Measurements from ENCODE around the gene EXOC6B.
"Not testable (repeated sequence)": the region's sequence is repeated elsewhere in the genome, so short reads cannot be mapped to it uniquely, and the experiment has no call there.

EXOC6B gene

GRCh38 chr2:72604468-72604867 is 221.4 kb downstream of the EXOC6B start:
- DNase-seq (ENCODE audit: low spot score) = no peak

GRCh38 chr2:72603481-72603880 is 222.4 kb downstream of the EXOC6B start:
- no peak for DNase-seq (ENCODE audit: low spot score)

GRCh38 chr2:72602711-72603110 is 223.1 kb downstream of the EXOC6B start:
- DNase-seq (ENCODE audit: low spot score) = no peak

GRCh38 chr2:72602095-72602494 is 223.7 kb downstream of the EXOC6B start:
- no peak for DNase-seq (ENCODE audit: low spot score)

- not testable (repeated sequence) for DNase-seq (ENCODE audit: low spot score)
Observed at GRCh38 chr2:72583836-72584235, 242.0 kb downstream of the EXOC6B start.

GRCh38 chr2:72583376-72583775 is 242.5 kb downstream of the EXOC6B start:
- DNase-seq (ENCODE audit: low spot score) = no peak

GRCh38 chr2:72581560-72582181 is 244.2 kb downstream of the EXOC6B start:
- DNase-seq (ENCODE audit: low spot score) = no peak

GRCh38 chr2:72579591-72580180 is 246.1 kb downstream of the EXOC6B start:
- DNase-seq (ENCODE audit: low spot score) = peak; percentile 44

GRCh38 chr2:72576861-72577260 is 249.0 kb downstream of the EXOC6B start:
- DNase-seq (ENCODE audit: low spot score) = no peak

- DNase-seq (ENCODE audit: low spot score) = no peak
Observed at GRCh38 chr2:72576459-72576858, 249.4 kb downstream of the EXOC6B start.

GRCh38 chr2:72574886-72575285 is 250.9 kb downstream of the EXOC6B start:
- DNase-seq (ENCODE audit: low spot score) = no peak

GRCh38 chr2:72573232-72573631 is 252.6 kb downstream of the EXOC6B start:
- DNase-seq (ENCODE audit: low spot score) = no peak

GRCh38 chr2:72572501-72572900 is 253.3 kb downstream of the EXOC6B start:
- DNase-seq (ENCODE audit: low spot score) = no peak

GRCh38 chr2:72570413-72570812 is 255.4 kb downstream of the EXOC6B start:
- no peak for DNase-seq (ENCODE audit: low spot score)

GRCh38 chr2:72562451-72563153 is 263.2 kb downstream of the EXOC6B start:
- DNase-seq (ENCODE audit: low spot score) = no peak

GRCh38 chr2:72561621-72562318 is 264.1 kb downstream of the EXOC6B start:
- DNase-seq (ENCODE audit: low spot score) = peak; percentile 23

- no peak for DNase-seq (ENCODE audit: low spot score)
Observed at GRCh38 chr2:72555943-72556342, 269.9 kb downstream of the EXOC6B start.

- DNase-seq (ENCODE audit: low spot score) = not testable (repeated sequence)
Observed at GRCh38 chr2:72555363-72555762, 270.5 kb downstream of the EXOC6B start.

GRCh38 chr2:72554910-72555309 is 270.9 kb downstream of the EXOC6B start:
- DNase-seq (ENCODE audit: low spot score) = not testable (repeated sequence)

GRCh38 chr2:72554381-72554780 is 271.5 kb downstream of the EXOC6B start:
- no peak for DNase-seq (ENCODE audit: low spot score)

GRCh38 chr2:72548081-72548764 is 277.6 kb downstream of the EXOC6B start:
- no peak for DNase-seq (ENCODE audit: low spot score)

GRCh38 chr2:72545790-72546189 is 280.0 kb downstream of the EXOC6B start:
- no peak for DNase-seq (ENCODE audit: low spot score)

All from Ammon's horn (tissue), 1 donor.